ENCODE results near the gene TMEM234.

DNA sequence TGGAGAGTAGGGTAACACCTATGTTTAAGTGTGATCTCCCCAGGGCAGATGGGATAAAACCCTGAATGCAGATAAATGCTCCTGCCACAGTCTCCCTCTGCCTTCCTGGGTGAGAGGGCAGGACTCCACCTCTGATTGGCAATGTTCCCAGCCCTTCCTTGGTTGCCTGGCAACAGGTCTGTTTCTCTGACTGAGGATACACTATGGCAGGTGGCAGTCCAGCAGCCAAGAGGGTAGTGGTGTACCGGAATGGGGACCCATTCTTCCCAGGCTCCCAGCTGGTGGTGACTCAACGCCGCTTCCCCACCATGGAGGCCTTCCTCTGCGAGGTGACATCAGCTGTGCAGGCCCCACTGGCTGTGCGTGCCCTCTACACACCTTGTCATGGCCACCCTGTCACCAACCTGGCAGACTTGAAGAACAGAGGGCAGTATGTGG, 13.2 kb downstream of the TMEM234 start, which contains the start of gene DCDC2B:
- TF ChIP-seq POLR2AphosphoS5 (IDR thresholded peaks at IDR 0.05; ENCODE audit: borderline replicate concordance, low read depth, low read length): 0 out of 2 replicates have a peak, but pooled peaks have one; percentile 21
- no peak for TF ChIP-seq EZH2 (IDR thresholded peaks at IDR 0.05)
- TF ChIP-seq FOXP2 (optimal IDR thresholded peaks at IDR 0.05; ENCODE audit: control extremely low read depth, extremely low read length, insufficient read depth): no peak

Data from SK-N-MC (cell line).